SU-DHL-6 (cell line): ENCODE measurements around the gene STXBP5.

Source experiments
- CTCF ChIP-seq: fragments of 200-600 bp; sonication (generic); IDR thresholded peaks from one replicate; pipeline ENCODE4 v1.5.1; 2017; ENCODE audit warnings: antibody characterized with exemption, mild to moderate bottlenecking, low read length, moderate library complexity; ENCODE audit not compliant: insufficient read depth, poor library complexity, severe bottlenecking
- EZH2phosphoT487 ChIP-seq: fragments of 200-600 bp; sonication (generic), shearing (Covaris generic); conservative IDR thresholded peaks from 2 replicates; pipeline ENCODE4 v1.6.1; 2018; ENCODE audit warnings: mild to moderate bottlenecking, antibody characterized with exemption, low read length, moderate library complexity, mixed read lengths

DNA sequence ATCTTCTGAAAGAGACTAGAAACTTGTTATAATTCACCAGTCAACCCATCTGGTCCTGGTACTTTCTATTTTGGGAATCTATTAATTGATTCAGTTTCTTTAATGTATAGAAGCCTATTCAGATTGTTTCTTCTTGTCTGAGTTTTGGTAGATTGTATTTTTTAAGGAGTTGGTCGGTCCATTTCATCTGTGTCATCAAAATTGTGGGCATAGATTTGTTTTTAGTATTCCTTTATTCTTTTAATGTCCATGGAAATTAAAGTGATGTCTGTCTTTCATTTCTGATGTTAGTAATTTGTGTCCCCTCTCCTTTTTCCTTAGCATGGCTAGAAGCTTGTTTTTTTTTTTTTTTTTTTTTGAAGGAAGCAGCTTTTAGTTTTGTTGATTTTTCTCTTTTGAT, 15.2 kb downstream of the STXBP5 start:
- TF ChIP-seq CTCF (no peak), EZH2phosphoT487 (no peak)
